Measurements from ENCODE around the gene RPP40. TPM values are rescaled to one million over a fixed set of nuclear protein-coding genes. Genes with fewer than 3 reads are reported as not detected.
A peak's percentile ranks its signal among the peaks of the same experiment; 100 is the strongest.
"Not testable (repeated sequence)": the region's sequence is repeated elsewhere in the genome, so short reads cannot be mapped to it uniquely, and the experiment has no call there.

Gene RPP40
- total RNA-seq, 1 donor from 2014 or later: 26.2 TPM

DNA sequence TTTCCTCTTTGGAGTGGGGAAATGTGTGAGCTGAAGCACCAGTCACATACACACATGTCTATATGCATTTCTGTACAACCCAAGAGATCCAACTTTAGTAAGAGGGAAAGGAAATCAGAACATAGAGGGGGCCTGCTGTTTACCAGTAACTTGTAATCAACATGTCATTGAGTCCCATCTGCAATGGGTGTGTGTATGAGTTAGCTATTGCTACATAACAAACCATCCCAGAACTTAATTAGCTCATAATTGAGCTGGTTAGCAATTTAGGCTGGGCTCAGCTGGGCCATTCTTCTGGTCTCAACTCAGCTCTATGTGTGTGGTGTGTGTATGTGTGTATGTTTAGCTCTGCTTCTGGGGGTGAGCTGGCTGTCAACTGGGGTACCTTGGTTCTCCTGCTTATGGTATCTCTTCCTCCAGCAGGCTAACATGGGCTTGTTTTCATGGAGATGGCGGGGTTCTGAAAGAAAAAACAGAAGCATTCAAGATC lies 10.3 kb upstream of the RPP40 start:
- DNase-seq (ENCODE audit: low read depth, low spot score): no peak

DNA sequence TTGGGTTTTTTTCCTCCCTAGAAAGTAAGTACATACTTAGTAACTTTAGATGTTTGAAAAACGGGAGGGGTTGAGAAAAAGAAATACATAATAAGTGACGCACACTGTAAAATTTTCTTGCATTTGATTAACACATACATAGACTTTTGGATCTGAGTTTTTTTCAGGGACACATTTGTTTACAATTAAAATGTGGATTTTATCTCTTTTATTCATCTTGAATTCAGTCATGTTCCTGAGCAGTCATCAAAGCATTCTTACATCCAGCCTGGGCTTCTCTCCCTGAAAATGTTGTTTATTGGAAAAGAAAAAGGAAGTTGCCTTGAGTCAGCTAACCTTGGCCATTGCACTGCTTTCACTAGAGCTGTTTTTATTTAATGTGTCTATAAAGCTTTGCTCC lies 8.7 kb upstream of the RPP40 start:
- peak; percentile 44 for DNase-seq (ENCODE audit: low read depth, low spot score)

DNA sequence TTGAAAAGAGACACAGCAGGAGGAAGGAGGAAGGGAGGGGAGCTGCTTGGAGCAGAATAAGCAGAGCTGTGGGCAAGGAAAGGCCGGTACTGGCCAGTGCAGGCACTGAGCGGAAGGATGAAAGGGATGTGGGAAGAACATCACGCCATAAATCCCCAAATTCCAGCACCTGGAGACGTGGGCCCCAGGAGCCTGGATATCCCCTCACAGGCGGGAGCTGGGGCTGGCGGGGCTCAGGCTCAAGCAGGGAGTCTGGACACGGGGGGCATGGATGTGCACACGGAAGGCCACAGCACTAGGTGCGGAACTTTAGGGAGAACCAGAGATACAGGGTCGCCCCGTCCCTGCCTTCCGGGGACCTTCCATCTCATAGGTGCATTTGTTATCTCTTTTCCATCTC lies 7.5 kb upstream of the RPP40 start:
- no peak for DNase-seq (ENCODE audit: low read depth, low spot score)

DNA sequence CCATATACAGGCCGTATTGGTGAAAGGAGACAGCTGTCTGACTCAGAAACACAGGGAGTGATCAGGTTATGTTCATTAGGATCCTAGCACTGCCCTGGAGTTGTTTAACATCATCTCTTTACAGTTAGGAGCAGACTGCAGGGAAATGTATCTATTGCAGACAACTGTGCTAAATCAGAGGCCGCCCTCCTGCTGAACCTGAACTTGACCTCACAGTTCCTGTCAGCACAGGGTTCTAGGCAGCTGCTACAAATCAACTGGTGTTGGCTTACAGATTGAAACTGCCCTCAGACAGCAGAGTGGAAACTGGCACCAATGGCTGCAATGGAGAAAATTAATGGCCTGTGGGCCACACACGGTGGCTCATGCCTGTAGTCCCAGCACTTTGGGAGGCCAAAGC lies 3.7 kb upstream of the RPP40 start:
- no peak for DNase-seq (ENCODE audit: low read depth, low spot score)

DNA sequence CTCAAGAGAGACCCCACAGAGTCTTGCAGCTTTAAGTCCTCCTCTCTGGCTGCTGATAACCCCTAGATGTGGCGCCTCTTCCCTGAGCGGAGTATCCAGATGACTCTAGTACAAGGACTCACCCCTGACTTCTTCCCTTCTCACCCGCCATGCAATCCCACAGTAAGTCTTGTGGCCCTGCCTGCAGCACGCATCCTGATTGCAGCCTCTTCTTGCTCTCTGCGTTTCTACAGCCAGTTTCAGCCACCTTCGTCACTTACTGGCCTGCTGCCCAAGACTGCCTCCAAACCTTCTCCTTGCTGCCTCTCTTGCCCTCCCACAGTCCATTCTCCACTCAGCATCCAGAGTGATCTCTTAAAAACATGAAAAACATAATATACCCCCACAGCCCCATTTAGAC lies 2.4 kb upstream of the RPP40 start:
- DNase-seq (ENCODE audit: low read depth, low spot score): no peak

DNA sequence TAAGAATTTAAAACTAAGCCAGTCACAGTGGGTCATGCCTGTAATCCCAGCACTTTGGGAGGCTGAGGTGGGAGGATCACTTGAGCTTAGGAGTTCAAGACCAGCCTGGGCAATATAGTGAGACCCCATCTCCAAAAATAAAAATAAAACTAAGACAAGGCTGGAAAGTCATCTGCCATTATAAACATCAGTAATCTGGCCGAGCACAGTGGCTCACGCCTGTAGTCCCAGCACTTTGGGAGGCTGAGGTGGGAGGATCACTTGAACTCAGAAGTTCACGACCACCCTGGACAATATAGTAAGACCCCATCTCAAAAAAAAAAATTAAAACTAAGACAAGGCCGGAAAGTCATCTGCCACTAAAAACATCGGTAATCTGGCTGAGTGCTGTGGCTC lies 1.2 kb upstream of the RPP40 start:
- DNase-seq (ENCODE audit: low read depth, low spot score): not testable (repeated sequence)

DNA sequence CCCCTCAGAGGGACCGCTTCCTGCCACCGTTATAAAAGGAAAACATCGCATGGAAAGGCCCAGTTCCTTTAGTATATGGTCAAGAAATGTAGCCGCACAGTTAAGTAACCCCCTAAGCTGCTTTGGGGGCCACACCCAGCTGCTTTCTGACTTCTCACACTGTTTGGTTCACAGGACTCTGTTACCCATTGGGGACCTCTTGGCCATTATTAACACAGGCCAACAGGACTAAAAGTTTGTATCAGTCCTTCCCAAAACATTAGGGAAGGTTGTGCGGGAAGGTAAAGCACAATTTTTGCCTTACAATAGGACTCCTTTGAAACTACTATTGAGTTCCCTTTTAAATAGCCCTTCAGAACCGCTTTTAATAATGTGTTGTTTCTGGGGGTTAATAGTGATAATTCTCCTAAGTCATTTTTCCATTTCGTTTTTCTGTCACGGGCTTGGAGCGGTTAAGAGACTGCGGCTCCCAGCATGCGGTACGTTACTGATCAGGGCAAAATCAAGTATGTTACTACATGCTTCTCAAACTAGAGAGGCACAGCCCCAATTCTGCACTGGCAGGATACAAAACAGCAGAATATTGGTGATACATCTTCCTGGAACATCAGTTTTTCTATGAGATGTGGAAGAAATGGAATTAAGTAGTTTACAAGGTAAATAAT lies 668 bp upstream of the RPP40 start:
- DNase-seq (ENCODE audit: low read depth, low spot score): no peak

DNA sequence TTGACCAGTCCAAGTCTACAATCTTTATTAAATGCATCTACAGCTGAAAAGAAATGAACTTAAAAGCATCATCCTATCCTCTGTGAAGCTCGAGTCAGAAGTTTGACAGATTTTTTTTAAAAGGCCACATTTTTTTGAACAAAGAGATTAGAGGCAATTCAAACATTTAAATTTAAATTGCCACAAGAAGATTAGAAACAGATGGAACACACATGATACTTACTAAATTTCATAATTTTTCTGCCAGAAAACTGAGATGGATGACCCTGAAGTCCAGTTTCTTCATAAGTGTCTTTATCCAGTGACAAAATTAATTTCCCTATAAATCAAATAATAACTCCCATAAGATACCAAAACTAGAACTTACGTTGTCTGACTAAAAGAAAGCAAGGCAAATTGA lies 4.3 kb downstream of the RPP40 start:
- DNase-seq (ENCODE audit: low read depth, low spot score): no peak

DNA sequence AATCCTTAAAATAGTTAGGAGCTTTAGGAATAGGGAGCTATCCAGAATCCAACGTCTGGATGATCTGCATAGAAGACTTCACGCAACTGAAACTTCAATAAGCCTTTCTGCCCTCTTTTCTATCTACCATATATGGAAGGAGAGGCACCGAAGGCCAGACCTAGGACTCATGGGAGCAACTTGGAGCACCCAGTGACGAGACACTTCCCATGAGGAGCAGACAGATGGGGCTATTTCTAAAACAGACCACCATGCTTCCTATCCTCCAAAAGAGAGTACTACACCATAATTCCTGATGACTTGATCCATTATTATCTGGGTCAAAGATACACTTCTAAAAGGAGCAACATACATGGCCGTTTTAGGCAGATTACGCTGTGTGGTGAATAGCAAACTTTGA lies 6.0 kb downstream of the RPP40 start:
- DNase-seq (ENCODE audit: low read depth, low spot score): no peak

DNA sequence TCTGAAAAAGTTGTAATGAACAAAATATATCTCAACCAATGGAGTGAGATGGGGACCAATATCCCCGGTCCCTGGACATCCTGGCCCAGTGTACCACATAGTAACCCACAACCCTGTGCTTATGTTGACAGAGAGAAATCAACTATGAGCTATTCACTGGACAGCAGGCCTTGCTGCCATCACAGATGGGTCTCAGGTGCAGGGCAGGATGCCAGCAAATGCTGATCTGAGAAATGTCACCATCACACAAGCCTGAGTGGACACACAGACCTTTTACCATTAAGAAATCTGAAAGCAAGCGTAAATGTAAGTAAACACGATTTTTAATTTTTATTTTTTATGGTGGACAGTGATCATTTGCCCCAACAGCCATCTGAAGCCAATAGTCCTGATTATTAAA lies 9.1 kb downstream of the RPP40 start:
- DNase-seq (ENCODE audit: low read depth, low spot score): no peak

DNA sequence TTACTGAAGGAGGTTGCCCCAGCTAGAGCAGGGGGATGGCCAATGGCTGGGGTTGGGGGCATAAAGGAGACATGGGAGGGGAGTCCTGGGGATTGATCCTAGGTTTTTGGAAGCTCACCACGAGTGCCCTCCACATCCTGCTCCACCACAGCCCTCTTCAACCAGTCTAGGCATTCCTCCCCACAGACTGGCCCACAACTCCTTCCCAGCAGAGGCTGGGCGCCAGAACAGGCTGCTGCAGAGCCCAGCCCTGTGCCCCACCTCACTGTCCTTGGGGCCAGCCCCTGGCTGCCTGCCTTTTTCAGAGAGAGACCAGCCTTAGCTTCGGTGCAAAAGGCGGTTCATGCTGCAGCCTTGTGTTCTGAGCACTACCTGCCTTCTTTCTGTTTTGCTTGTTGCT lies 16.4 kb downstream of the RPP40 start:
- DNase-seq (ENCODE audit: low read depth, low spot score): no peak

DNA sequence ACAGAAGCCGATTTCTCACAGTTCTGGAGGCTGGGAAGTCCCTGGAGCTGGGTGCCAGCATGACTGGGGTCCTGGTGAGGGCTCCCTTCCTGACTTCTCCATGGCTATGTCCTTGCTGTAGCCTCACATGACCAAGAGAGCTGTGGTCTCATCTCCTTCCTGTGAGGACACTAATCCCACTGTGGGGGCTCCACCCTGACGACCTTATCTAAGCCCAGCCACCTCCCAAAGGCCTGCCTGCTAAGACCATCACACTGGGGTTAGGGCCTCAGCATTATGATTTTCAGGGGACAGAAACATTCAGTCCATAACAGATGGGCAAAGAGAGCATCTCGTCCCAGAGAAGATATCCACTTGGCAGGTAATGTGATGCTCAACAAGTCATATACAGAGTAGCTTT lies 16.8 kb downstream of the RPP40 start:
- DNase-seq (ENCODE audit: low read depth, low spot score): no peak

DNA sequence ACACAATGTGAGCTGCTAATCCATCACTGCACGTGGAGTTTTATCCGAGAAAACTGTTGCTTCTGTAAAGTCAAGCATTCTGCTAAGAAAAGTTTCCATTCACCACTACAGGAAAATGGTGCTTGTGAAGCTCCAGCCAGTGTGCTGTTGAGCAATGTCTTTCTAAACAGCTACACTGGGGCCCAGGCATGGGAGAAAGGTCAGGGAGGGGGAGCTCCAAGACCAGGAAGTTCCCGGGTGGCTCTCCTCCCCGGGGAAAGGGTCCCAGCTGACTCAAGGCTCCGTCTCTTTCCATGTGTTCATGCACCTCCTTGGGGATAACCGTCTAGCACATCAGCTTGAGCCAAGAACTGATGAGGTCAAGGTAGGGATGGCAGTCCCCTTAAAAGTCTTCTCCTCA lies 20.5 kb downstream of the RPP40 start:
- no peak for DNase-seq (ENCODE audit: low read depth, low spot score)

DNA sequence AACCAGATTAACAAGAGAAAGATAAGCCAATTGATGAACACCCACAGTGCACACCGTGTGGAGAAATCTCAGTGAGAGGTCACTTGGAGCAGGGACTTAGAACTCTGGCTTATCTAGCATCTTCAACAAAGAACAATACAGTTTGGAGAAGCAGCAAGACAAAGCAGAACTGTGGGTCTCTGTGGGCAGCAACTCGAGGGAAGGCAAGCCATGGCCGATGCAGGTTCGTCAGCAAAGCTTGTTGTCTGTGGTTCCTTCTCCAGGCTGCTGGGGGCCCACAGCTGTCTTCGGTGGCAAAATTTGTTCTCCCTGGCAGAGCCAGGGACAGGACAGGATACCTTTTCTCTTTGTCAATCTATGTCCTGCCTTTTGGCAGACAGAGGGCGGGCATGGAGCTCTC lies 22.1 kb downstream of the RPP40 start:
- no peak for DNase-seq (ENCODE audit: low read depth, low spot score)

DNA sequence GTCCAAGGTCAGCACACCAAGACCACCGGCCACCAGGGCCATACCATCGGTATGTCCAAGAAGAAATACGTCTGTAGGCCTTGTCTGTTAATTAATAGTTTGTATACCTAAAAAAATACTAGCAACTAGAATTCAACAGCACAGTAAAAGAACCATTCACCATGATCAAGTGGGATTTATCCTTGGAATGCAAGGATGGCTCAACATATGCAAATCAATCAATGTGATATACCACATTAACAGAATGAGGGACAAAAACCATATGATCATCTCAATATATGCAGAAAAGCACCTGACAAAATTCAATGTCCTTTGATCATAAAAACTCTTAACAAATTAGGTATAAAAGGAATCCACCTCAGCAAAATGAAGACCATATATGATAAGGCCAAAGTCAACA lies 24.4 kb downstream of the RPP40 start:
- no peak for DNase-seq (ENCODE audit: low read depth, low spot score)

DNA sequence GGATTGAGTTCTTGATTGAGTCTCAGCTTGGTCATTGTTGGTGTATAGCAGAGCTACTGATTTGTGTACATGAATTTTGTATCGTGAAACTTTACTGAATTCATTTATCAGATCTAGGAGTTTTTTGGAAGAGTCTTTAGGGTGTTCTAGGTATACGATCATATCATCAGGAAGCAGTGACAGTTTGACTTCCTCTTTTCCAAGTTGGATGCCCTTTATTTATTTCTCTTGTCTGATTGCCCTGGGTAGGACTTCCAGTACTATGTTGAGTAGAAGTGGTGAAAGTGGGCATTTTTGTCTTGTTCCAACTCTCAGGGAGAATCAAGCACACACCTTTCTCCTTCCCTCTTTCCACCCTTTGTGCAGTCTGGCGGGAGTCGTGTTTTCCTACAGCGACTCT lies 26.4 kb downstream of the RPP40 start:
- DNase-seq (ENCODE audit: low read depth, low spot score): no peak

DNA sequence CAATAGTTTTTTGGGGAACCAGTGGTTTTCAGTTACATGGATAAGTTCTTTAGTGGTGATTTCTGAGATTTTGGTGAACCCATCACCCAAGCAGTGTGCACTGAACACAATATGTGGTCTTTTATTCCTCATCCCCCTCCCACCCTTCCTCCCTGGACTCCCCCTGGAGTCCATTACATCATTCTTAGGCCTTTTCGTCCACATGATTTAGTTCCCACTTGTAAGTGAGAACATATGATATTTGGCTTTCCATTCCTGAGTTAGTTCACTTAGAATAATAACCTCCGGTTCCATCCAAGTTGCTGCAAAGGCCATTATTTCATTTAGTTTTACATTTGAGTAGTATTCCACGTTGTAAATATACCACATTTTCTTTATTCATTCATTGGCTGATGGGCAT lies 28.3 kb downstream of the RPP40 start:
- no peak for DNase-seq (ENCODE audit: low read depth, low spot score)

DNA sequence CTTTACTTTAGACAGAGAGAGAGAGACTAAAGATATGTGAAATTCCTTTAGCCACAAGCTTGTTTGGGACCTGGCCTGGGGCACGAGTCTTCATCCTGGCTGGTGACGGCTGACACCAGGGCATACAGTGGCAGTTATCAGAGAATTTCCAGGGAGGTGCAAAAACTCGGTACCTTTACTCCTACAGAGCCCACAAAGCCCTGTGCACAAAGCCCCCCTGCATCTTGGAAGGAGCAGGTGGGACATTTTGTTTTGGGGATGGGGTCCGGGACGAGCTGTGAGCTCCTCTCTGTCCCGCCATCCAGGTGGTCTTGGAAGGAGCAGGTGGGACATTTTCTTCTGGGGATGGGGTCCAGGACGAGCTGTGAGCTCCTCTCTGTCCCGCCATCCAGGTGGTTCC lies 28.9 kb downstream of the RPP40 start:
- no peak for DNase-seq (ENCODE audit: low read depth, low spot score)

DNA sequence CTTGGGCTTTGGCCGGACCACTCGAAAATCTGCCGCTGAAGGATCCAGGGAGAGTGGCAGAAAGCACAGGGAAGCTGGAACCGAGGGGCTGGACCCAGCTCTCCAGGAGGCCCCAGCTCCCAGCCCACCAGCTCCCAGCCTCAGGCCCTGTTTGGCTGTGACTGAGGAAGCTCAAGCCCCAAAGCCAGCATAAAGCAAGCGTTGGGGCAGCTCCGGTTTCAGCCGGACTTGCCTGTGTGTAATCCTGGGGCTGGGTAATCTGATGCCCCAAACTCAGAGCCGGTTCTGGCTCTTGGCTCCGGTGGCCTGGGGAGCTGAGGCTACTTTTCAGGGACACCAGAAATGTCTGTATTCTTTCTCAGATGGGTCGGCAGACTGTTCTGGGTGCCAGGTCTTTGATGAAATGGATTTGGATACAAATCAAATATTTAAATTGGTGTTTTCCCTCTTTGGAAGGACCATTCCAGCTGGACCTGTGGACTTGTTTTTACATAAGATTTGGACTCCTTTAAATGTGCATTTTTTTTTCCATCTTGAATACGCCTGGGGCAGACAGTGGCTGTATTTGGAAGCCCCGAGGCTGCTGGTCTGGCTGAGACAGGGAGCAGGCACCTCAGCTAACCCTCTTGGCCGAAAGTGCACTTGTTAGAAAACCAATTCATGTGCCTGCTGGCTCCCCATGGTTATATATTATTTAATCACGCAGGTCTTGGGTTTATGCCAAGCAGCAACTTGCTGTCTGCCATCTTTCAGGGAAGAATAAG lies 29.7 kb downstream of the RPP40 start:
- DNase-seq (ENCODE audit: low read depth, low spot score): no peak

DNA sequence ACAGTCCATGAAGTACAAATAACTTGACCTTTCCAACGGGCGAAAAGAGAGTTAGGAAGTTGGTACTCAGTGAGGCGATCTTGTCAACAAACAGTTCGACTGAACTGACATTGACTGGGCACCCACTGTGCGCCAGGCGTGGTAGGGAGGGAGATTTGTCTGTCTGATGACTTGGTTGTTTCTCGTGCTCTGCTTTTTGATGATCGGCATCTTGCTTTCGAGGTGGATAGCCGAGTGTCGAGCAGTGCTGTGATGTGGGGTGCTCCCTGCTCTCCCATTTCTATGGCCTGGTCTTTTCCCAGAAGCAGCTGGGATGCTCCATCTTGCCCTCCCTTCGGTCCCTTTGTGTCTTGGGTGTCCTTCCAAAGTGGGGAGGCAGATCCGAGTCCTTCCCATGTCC lies 30.4 kb downstream of the RPP40 start:
- no peak for DNase-seq (ENCODE audit: low read depth, low spot score)

DNA sequence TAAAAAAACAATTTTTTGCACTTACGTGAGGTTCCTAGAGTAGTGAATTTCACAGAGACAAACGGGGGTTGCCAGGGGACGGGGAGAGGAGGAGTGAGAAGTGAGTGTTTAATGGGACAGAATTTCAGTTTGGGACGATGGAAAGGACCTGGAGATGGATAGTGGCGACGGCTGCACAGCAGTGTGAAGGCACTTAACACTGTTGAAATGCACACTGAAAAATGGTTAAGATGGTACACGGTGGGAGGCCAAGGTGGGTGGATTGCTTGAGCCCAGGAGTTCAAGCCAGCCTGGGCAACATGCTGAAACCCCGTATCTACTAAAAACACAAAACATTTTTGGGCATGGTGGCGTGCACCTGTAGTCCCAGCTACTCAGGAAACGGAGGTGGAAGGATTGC lies 31.4 kb downstream of the RPP40 start:
- no peak for DNase-seq (ENCODE audit: low read depth, low spot score)

DNA sequence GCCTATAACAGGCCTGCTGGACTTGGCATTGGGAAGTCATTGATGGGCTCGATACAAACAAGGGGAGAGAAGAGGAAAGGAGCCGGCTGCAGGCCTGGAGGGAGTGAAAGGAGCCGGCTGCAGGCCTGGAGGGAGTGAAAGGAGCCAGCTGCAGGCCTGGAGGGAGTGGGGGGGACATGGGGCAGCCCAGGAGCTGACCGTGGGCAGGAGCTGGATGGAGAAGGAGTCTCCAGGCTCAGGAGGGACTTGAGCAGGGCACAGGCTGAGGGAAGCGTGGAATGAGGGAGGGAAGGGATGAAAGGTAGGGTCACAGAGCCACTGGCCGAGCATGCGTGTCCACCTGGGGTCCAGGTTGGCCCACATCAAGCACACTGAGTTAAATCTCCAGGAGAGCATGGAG lies 32.0 kb downstream of the RPP40 start:
- DNase-seq (ENCODE audit: low read depth, low spot score): no peak

DNA sequence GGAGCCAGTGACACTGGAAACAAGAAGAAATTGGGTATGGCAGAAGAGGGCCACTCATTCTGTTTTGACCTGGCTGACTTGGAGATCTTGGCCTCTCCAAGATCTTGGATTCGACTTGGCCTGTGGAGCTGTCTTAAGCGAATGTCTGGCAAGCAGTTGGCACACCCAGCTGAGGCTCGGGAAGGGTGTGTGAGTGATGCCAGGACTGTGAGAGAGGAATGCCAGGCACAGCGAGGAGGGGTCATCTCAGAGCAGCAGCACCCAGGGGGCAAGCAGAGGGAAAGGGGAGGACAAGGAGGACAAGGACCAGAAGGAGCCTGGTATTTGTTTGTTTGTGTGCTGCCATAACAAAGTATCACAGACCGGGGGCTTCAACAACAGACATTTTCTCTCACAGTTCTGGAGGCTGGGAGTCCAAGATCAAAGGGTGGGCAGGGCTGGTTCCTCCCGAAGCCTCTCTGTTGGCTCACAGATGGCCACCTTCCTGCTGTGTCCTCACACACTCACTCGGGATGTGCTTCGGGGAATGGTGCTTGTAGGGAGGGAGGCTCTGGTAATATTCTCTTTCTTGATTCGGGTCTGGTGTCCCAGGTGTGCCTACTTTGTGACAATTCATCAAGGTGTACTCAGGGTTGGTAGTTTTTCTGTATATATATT lies 33.0 kb downstream of the RPP40 start:
- no peak for DNase-seq (ENCODE audit: low read depth, low spot score)
